ENCODE results near the gene STAC2. TPM values are rescaled to one million over a fixed set of nuclear protein-coding genes. Genes with fewer than 3 reads are reported as not detected.

The STAC2 gene
- total RNA-seq, 4 donors from 2014 or later = 0.20 to 0.30 TPM; not detected in 2

- TF ChIP-seq CTCF (IDR thresholded peaks at IDR 0.05) (no peak), POLR2A (IDR thresholded peaks at IDR 0.05) (no peak), EP300 (IDR thresholded peaks at IDR 0.05) (no peak)
- Histone ChIP-seq H3K27me3 (peaks cover 0 to 49% of the 10 kb centered on the region in 2 donors), H3K9me3 (no peaks in the 10 kb centered on the region), H3K4me3 (peak overlapping the region in 2 of 4 donors; percentile 36 to 51), H3K27ac (no peak overlapping the region), H3K36me3 (no peaks in the 10 kb centered on the region), H3K4me1 (peaks cover 0 to 23% (median 13%) of the 10 kb centered on the region in 4 donors)
- DNase-seq (ENCODE audit: low spot score in 2 of 2) = no peak
- WGBS, 2 donors = 43 to 46% methylated on average over 31 to 33 of the region's 33 CpGs
Observed at GRCh38 chr17:39223907-39224777, 1.6 kb downstream of the STAC2 start.

GRCh38 chr17:39222866-39223834, 2.6 kb downstream of the STAC2 start:
- WGBS, 2 donors = 61 to 82% methylated on average over 7 to 8 of the region's 9 CpGs
- Histone ChIP-seq H3K4me3 (no peak overlapping the region), H3K27ac (no peak overlapping the region), H3K4me1 (peaks cover 0 to 24% (median 13%) of the 10 kb centered on the region in 4 donors), H3K9me3 (no peaks in the 10 kb centered on the region), H3K36me3 (no peaks in the 10 kb centered on the region), H3K27me3 (peaks cover 0 to 49% of the 10 kb centered on the region in 2 donors)
- no peak for DNase-seq (ENCODE audit: low spot score in 2 of 2)
- TF ChIP-seq POLR2A (IDR thresholded peaks at IDR 0.05) = no peak

GRCh38 chr17:39222151-39222550, 3.6 kb downstream of the STAC2 start:
- Histone ChIP-seq H3K36me3 (no peaks in the 10 kb centered on the region), H3K27me3 (peaks cover 0 to 48% of the 10 kb centered on the region in 2 donors), H3K27ac (no peak overlapping the region), H3K4me3 (no peak overlapping the region), H3K4me1 (peaks cover 0 to 30% (median 13%) of the 10 kb centered on the region in 4 donors), H3K9me3 (no peaks in the 10 kb centered on the region)
- WGBS, 2 donors = 66 to 94% methylated on average over 7 of the region's 7 CpGs
- DNase-seq (ENCODE audit: low spot score in 2 of 2) = no peak
- TF ChIP-seq EP300 (IDR thresholded peaks at IDR 0.05) = no peak
- TF ChIP-seq CTCF (IDR thresholded peaks at IDR 0.05) = no peak
- no peak for TF ChIP-seq POLR2A (IDR thresholded peaks at IDR 0.05)

- DNase-seq (ENCODE audit: low spot score in 2 of 2) = no peak
- Histone ChIP-seq H3K27ac (no peak overlapping the region), H3K9me3 (no peaks in the 10 kb centered on the region), H3K36me3 (no peaks in the 10 kb centered on the region), H3K4me1 (peaks cover 0 to 29% (median 13%) of the 10 kb centered on the region in 4 donors), H3K4me3 (no peak overlapping the region), H3K27me3 (peaks cover 0 to 48% of the 10 kb centered on the region in 2 donors)
- 97% methylated on average over 4 to 6 of the region's 6 CpGs for WGBS, 2 donors
- TF ChIP-seq CTCF (IDR thresholded peaks at IDR 0.05) (no peak), EP300 (IDR thresholded peaks at IDR 0.05) (no peak), POLR2A (IDR thresholded peaks at IDR 0.05) (no peak)
Observed at GRCh38 chr17:39221572-39221971, 4.2 kb downstream of the STAC2 start.

GRCh38 chr17:39219647-39220154, 6.0 kb downstream of the STAC2 start:
- no peaks in the 10 kb centered on the region for H3K9me3 ChIP-seq
- H3K36me3 ChIP-seq = no peaks in the 10 kb centered on the region
- no peak overlapping the region for H3K27ac ChIP-seq
- DNase-seq (ENCODE audit: low spot score in 2 of 2) = no peak
- peaks cover 0 to 45% of the 10 kb centered on the region in 2 donors for H3K27me3 ChIP-seq
- peaks cover 0 to 10% (median 1%) of the 10 kb centered on the region in 4 donors for H3K4me1 ChIP-seq
- no peak overlapping the region for H3K4me3 ChIP-seq
- 50 to 62% methylated on average over 8 of the region's 8 CpGs for WGBS, 2 donors
- TF ChIP-seq POLR2A (IDR thresholded peaks at IDR 0.05) (no peak), EP300 (IDR thresholded peaks at IDR 0.05) (no peak), CTCF (IDR thresholded peaks at IDR 0.05) (no peak)
